DND-41 (cell line): ENCODE data around the gene MEG3.
A peak's percentile ranks its signal among the peaks of the same experiment; 100 is the strongest.

Experiments used
- ATAC-seq: fragments of 200-7000 bp; cut with Tn5 transposase; 3 replicates; pipeline ENCODE4 v1.9.1; 2021; ENCODE audit warnings: low read depth; ENCODE audit not compliant: insufficient read depth
- DNase-seq: peaks from one replicate; pipeline ENCODE4 v3.0.0-alpha.2; 2020
- H2AFZ ChIP-seq: 2 replicates; pipeline ENCODE4 v1.6.0; 2012; ENCODE audit warnings: low read depth, low read length
- H3K27ac ChIP-seq: 2 replicates; pipeline ENCODE4 v1.5.1; 2012; ENCODE audit warnings: low read length, inconsistent platforms
- H3K27me3 ChIP-seq: fragments of 200-600 bp; sonication (generic); 2 replicates; pipeline ENCODE4 v1.6.0; 2012; ENCODE audit warnings: low read length, mild to moderate bottlenecking, inconsistent platforms; ENCODE audit not compliant: insufficient read depth, poor library complexity
- H3K36me3 ChIP-seq: 2 replicates; pipeline ENCODE4 v1.5.1; 2012; ENCODE audit warnings: low read length, inconsistent platforms; ENCODE audit not compliant: insufficient read depth
- H3K4me1 ChIP-seq: 2 replicates; pipeline ENCODE4 v1.5.1; 2012; ENCODE audit warnings: mild to moderate bottlenecking, low read length; ENCODE audit not compliant: insufficient read depth
- H3K4me2 ChIP-seq: 2 replicates; pipeline ENCODE4 v1.6.0; 2012; ENCODE audit warnings: mild to moderate bottlenecking, moderate library complexity, low read length, inconsistent platforms; ENCODE audit not compliant: insufficient read depth
- H3K4me3 ChIP-seq, 2 experiments: fragments of 200-600 bp in 1 of 2; shearing (Covaris generic) in 1 of 2; 2 replicates each; pipeline ENCODE4 v1.5.1; 2012 to 2016; ENCODE audit warnings: inconsistent platforms in 2 of 2, low read length in 2 of 2, mild to moderate bottlenecking in 2 of 2, low read depth in 1 of 2, moderate library complexity in 1 of 2
- H3K79me2 ChIP-seq: 2 replicates; pipeline ENCODE4 v1.6.0; 2012; ENCODE audit warnings: low read length, inconsistent platforms; ENCODE audit not compliant: insufficient read depth
- H3K9ac ChIP-seq: 2 replicates; pipeline ENCODE4 v1.6.0; 2012; ENCODE audit warnings: low read depth, mild to moderate bottlenecking, inconsistent platforms, low read length, moderate library complexity
- H3K9me3 ChIP-seq: 2 replicates; pipeline ENCODE4 v1.5.1; 2012; ENCODE audit warnings: low read length, moderate library complexity, mild to moderate bottlenecking, inconsistent platforms; ENCODE audit not compliant: insufficient read depth, severe bottlenecking
- H4K20me1 ChIP-seq: 2 replicates; pipeline ENCODE4 v1.6.0; 2012; ENCODE audit warnings: low read length; ENCODE audit not compliant: insufficient read depth
- EZH2 ChIP-seq: IDR thresholded peaks from 3 replicates; pipeline ENCODE4 v1.6.1; 2012; ENCODE audit warnings: borderline replicate concordance, low read depth, mild to moderate bottlenecking, moderate library complexity, low read length, inconsistent platforms; ENCODE audit not compliant: severe bottlenecking
- TF ChIP-seq, protein P1 (sequence below): IDR thresholded peaks from 2 replicates; pipeline ENCODE4 v1.5.1; 2012; ENCODE audit warnings: borderline replicate concordance, low read length, moderate library complexity, mild to moderate bottlenecking; ENCODE audit not compliant: poor library complexity, severe bottlenecking; ENCODE audit errors: extremely low read depth

MEG3 gene

DNA sequence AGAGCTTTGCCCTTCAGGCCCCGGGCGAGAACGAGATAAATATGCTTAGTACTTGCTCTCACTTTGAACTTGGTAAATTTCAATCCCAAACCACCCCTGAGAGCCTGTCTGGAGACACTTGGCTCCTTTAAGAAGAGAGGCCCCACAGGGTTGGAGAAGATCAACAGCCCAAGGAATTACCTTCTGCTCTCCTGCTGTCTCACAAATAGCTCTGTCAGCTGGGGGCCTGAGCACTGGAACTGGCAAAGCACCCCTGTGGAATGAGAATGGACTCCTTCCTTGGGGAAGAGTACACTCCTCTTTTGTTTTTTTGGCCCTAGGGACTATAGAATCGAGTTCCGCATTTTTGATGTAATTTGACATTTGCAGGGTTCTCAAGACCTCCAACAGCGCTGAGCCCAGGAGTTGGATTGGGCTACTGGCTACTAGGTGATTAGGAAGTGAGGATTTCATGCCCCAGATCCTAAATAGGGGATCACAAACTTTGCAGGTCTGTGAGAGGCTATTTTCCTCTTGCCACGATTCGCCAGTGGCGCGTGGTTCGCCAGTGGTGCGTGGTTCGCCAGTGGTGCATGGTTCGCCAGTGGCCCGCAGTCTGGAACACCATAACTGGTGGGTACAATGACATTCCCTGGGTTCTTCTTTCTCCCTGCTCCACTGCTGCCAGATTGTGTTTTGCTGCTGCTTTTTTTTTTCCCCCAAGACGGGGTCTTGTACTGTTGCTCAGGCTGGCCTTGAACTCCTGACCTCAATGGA, 17.8 kb upstream of the MEG3 start:
- Histone ChIP-seq H3K27ac (no peak overlapping the region), H3K36me3 (no peaks in the 10 kb centered on the region), H3K4me1 (no peaks in the 10 kb centered on the region), H3K4me2 (no peak overlapping the region), H3K27me3 (no peaks in the 10 kb centered on the region), H3K79me2 (no peaks in the 10 kb centered on the region), H3K9me3 (peaks cover 43% of the 10 kb centered on the region), H3K9ac (no peak overlapping the region), H3K4me3 (no peak overlapping the region), H4K20me1 (no peaks in the 10 kb centered on the region), H2AFZ (no peak overlapping the region)
- TF ChIP-seq EZH2: no peak
- TF ChIP-seq, protein P1, sequence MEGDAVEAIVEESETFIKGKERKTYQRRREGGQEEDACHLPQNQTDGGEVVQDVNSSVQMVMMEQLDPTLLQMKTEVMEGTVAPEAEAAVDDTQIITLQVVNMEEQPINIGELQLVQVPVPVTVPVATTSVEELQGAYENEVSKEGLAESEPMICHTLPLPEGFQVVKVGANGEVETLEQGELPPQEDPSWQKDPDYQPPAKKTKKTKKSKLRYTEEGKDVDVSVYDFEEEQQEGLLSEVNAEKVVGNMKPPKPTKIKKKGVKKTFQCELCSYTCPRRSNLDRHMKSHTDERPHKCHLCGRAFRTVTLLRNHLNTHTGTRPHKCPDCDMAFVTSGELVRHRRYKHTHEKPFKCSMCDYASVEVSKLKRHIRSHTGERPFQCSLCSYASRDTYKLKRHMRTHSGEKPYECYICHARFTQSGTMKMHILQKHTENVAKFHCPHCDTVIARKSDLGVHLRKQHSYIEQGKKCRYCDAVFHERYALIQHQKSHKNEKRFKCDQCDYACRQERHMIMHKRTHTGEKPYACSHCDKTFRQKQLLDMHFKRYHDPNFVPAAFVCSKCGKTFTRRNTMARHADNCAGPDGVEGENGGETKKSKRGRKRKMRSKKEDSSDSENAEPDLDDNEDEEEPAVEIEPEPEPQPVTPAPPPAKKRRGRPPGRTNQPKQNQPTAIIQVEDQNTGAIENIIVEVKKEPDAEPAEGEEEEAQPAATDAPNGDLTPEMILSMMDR: no peak
- DNase-seq (no peak), ATAC-seq (no peak)

DNA sequence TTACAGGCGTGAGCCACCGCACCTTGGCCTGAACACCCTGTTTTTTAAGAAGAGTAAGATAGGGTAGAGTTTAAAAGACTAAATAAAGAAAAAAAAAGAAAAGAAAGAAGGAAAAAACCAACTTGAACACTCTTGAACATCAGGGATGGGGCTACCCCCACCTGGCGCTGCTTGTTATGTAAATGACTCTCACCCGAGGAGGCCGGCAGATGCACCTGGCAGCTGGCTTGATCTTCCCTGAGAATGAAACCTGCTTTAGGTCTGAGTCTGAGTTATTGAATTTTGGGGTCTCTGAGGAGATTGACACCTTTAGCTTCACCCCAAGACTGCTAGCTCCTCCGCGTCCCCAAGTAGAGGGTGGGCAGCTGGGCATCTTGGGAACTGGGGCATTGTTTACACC, 15.5 kb upstream of the MEG3 start:
- Histone ChIP-seq H3K9me3 (peaks cover 43% of the 10 kb centered on the region), H3K9ac (no peak overlapping the region), H3K4me2 (no peak overlapping the region), H3K36me3 (no peaks in the 10 kb centered on the region), H3K27ac (no peak overlapping the region), H2AFZ (no peak overlapping the region), H3K79me2 (no peaks in the 10 kb centered on the region), H4K20me1 (no peaks in the 10 kb centered on the region), H3K4me1 (no peaks in the 10 kb centered on the region), H3K4me3 (no peak overlapping the region), H3K27me3 (no peaks in the 10 kb centered on the region)
- TF ChIP-seq, protein P1: no peak
- no peak for TF ChIP-seq EZH2
- ATAC-seq (no peak), DNase-seq (no peak)

DNA sequence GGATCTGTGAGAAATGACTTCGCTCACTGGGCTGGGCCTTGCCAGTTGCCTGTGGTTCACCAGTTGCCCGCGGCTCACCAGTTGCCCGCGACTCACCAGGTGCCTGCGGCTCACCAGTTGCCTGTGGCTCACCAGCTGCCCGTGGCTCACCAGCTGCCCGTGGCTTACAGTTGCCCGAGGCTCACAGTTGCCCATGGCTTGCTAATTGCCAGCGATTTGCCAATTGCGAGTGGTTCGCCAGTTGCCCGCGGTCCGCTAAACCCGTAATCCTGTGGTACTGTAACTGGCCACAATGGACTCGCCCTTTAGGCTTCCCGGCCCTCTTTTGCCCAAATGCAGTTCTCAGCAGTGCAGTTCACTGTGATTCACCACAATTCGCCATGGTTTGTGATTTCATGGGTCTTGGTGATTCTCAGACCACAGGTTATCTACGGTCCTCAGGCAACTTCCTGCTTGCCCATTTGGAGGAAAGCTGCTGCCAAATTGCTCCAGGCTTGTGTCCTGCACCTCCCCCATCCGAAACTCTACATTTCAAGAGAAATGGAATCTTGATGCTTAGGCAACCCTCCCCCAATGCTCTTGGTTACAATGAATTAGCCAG, 15.0 kb upstream of the MEG3 start:
- no peaks in the 10 kb centered on the region for H3K27me3 ChIP-seq
- H3K9me3 ChIP-seq: peaks cover 43% of the 10 kb centered on the region
- H3K4me3 ChIP-seq: no peak overlapping the region
- no peaks in the 10 kb centered on the region for H3K36me3 ChIP-seq
- no peak overlapping the region for H2AFZ ChIP-seq
- H4K20me1 ChIP-seq: no peaks in the 10 kb centered on the region
- H3K9ac ChIP-seq: no peak overlapping the region
- no peak overlapping the region for H3K27ac ChIP-seq
- no peaks in the 10 kb centered on the region for H3K4me1 ChIP-seq
- no peak overlapping the region for H3K4me2 ChIP-seq
- no peaks in the 10 kb centered on the region for H3K79me2 ChIP-seq
- ATAC-seq (no peak), DNase-seq (peak; percentile 11)
- TF ChIP-seq EZH2: no peak
- TF ChIP-seq, protein P1: no peak
